GM19395 (cell line): ENCODE results near the gene RANBP3.
"Not testable (repeated sequence)": the region's sequence is repeated elsewhere in the genome, so short reads cannot be mapped to it uniquely, and the experiment has no call there.

Experiments used
- ATAC-seq: cut with Tn5 transposase; IDR thresholded peaks from one replicate; pipeline ENCODE4 v1.9.1; 2021; ENCODE audit warnings: mild to moderate bottlenecking, moderate library complexity; ENCODE audit not compliant: unreplicated experiment

Gene RANBP3

GRCh38 chr19:5966941-5967340, 11.0 kb downstream of the RANBP3 start:
- no peak for ATAC-seq

GRCh38 chr19:5966215-5966614, 11.7 kb downstream of the RANBP3 start:
- no peak for ATAC-seq

- ATAC-seq = no peak
Observed at GRCh38 chr19:5964816-5965565, 12.9 kb downstream of the RANBP3 start.

GRCh38 chr19:5963855-5964254, 14.1 kb downstream of the RANBP3 start:
- ATAC-seq = no peak

- not testable (repeated sequence) for ATAC-seq
Observed at GRCh38 chr19:5963259-5963658, 14.7 kb downstream of the RANBP3 start.

GRCh38 chr19:5961969-5962945, 15.7 kb downstream of the RANBP3 start:
- ATAC-seq = no peak

- not testable (repeated sequence) for ATAC-seq
Observed at GRCh38 chr19:5961641-5961968, 16.3 kb downstream of the RANBP3 start.

GRCh38 chr19:5960005-5961001, 17.6 kb downstream of the RANBP3 start:
- no peak for ATAC-seq

GRCh38 chr19:5959260-5960004, 18.5 kb downstream of the RANBP3 start:
- ATAC-seq = no peak

GRCh38 chr19:5958851-5959122, 19.2 kb downstream of the RANBP3 start:
- no peak for ATAC-seq

- no peak for ATAC-seq
Observed at GRCh38 chr19:5958074-5958850, 19.7 kb downstream of the RANBP3 start.

GRCh38 chr19:5957170-5957569, 20.8 kb downstream of the RANBP3 start:
- ATAC-seq = no peak

GRCh38 chr19:5956728-5957127, 21.2 kb downstream of the RANBP3 start:
- ATAC-seq = no peak

GRCh38 chr19:5956323-5956722, 21.6 kb downstream of the RANBP3 start:
- ATAC-seq = no peak

- ATAC-seq = no peak
Observed at GRCh38 chr19:5955636-5955935, 22.4 kb downstream of the RANBP3 start.

GRCh38 chr19:5954293-5954692, 23.6 kb downstream of the RANBP3 start:
- no peak for ATAC-seq

GRCh38 chr19:5953680-5954213, 24.2 kb downstream of the RANBP3 start:
- no peak for ATAC-seq

GRCh38 chr19:5953030-5953589, 24.8 kb downstream of the RANBP3 start:
- ATAC-seq = no peak
